Measurements from ENCODE around the gene ANTXRL. TPM values are rescaled to one million over a fixed set of nuclear protein-coding genes. Genes with fewer than 3 reads are reported as not detected.
A peak's percentile ranks its signal among the peaks of the same experiment; 100 is the strongest.
"Not testable (repeated sequence)": the region's sequence is repeated elsewhere in the genome, so short reads cannot be mapped to it uniquely, and the experiment has no call there.

The ANTXRL gene
- total and polyA plus RNA-seq, 10 donors, result 0.03 to 1.1 (median 0.42) TPM; not detected in 3

- Histone ChIP-seq H3K27ac (no peak overlapping the region), H3K27me3 (replicated peaks in 1 of 7) (no peaks in the 10 kb centered on the region), H3K36me3 (no peaks in the 10 kb centered on the region), H3K4me1 (peaks cover 0 to 42% (median 10%) of the 10 kb centered on the region in 6 donors), H3K4me3 (no peak overlapping the region), H3K9me3 (no peaks in the 10 kb centered on the region)
- intact Hi-C loops (cut with DNase I; ENCODE audit: low total_unique reads), result no loop called here
- TF ChIP-seq POLR2AphosphoS5 (IDR thresholded peaks at IDR 0.05) (no peak), POLR2A (IDR thresholded peaks at IDR 0.05) (no peak)
- TF ChIP-seq, protein P1, sequence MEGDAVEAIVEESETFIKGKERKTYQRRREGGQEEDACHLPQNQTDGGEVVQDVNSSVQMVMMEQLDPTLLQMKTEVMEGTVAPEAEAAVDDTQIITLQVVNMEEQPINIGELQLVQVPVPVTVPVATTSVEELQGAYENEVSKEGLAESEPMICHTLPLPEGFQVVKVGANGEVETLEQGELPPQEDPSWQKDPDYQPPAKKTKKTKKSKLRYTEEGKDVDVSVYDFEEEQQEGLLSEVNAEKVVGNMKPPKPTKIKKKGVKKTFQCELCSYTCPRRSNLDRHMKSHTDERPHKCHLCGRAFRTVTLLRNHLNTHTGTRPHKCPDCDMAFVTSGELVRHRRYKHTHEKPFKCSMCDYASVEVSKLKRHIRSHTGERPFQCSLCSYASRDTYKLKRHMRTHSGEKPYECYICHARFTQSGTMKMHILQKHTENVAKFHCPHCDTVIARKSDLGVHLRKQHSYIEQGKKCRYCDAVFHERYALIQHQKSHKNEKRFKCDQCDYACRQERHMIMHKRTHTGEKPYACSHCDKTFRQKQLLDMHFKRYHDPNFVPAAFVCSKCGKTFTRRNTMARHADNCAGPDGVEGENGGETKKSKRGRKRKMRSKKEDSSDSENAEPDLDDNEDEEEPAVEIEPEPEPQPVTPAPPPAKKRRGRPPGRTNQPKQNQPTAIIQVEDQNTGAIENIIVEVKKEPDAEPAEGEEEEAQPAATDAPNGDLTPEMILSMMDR (IDR thresholded peaks at IDR 0.05 in 8 of 11, conservative IDR thresholded peaks at IDR 0.05 in 3 of 11), result no peak
- WGBS, 5 donors, result 83 to 90% (median 88%) methylated on average over 11 of the region's 11 CpGs
- peak; percentile 75 for DNase-seq
Measured at GRCh38 chr10:46293832-46294640, 7.2 kb downstream of the ANTXRL start.

DNA sequence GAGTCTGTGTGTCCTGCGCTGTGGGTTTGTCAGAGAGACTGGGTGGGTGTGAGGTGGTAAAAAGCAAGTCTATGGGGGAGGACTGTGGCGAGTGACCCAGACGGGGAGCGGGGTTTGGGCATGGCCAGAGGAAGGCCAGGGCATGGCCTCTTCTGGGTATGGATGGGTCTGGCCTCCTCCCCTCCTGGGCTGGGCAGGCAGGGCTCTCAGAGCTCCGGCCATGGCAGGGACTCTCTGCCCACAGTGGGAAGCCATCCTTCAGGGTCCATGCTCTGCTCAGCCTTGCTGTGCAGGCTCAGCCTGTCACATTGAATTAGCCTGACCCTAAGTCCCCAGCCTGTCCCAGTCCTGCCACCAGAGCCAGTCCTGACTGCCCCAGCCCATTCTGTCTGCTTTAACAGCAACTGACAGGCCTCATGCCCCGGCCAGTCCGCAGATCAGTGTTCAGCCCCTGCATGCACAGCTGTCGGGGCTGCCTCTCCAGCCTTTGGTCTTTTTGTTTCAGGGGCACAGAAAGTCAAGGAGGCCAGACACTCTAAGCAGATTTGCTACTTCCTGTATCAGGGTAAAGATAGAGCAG lies 7.9 kb downstream of the ANTXRL start:
- Histone ChIP-seq H3K9me3 (no peaks in the 10 kb centered on the region), H3K27ac (no peak overlapping the region), H3K27me3 (replicated peaks in 1 of 7) (no peaks in the 10 kb centered on the region), H3K4me3 (no peak overlapping the region), H3K36me3 (no peaks in the 10 kb centered on the region), H3K4me1 (peaks cover 0 to 49% (median 17%) of the 10 kb centered on the region in 6 donors)
- WGBS, 5 donors, result 88 to 95% (median 91%) methylated on average over 8 of the region's 8 CpGs
- TF ChIP-seq, protein P1 (IDR thresholded peaks at IDR 0.05 in 8 of 11, conservative IDR thresholded peaks at IDR 0.05 in 3 of 11), result no peak
- TF ChIP-seq POLR2A (IDR thresholded peaks at IDR 0.05) (no peak), POLR2AphosphoS5 (IDR thresholded peaks at IDR 0.05) (no peak)
- peak; percentile 65 for DNase-seq
- intact Hi-C loops (cut with DNase I; ENCODE audit: low total_unique reads), result no loop called here

DNA sequence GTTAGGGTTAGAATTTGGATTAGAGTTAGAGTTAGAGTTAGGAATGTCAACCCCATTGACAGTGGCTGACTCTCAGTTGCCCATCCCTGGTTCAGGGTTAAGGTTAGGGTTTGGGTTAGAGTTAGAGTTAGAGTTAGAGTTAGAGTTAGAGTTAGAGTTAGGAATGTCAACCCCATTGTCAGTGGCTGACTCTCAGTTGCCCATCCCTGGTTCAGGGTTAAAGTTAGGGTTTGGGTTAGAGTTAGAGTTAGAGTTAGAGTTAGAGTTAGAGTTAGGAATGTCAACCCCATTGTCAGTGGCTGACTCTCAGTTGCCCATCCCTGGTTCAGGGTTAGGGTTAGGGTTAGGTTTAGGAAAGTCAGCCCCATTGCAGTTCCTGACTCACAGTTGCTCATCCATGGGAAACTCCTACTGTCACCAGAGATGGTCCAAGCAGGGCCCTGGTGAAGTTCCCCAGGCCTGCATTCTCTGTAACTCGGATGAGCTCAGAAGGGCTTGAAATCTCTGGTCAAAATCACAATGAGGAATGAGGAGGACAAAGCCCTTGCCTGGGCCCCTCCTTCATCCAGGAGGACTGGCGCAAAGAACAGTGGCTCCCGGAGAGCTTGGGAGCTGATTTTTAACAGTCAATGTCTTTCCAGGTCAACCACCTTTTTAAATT lies 8.7 kb downstream of the ANTXRL start:
- DNase-seq, result peak; percentile 13
- H3K27ac ChIP-seq; intact Hi-C loops (cut with DNase I; ENCODE audit: low total_unique reads): not testable (repeated sequence)

GRCh38 chr10:46296086-46296485 lies 9.3 kb downstream of the ANTXRL start:
- intact Hi-C loops (cut with DNase I; ENCODE audit: low total_unique reads); H3K27me3 ChIP-seq (replicated peaks in 1 of 7); H3K4me3 ChIP-seq; H3K9me3 ChIP-seq; H3K27ac ChIP-seq; H3K36me3 ChIP-seq: not testable (repeated sequence)
- H3K4me1 ChIP-seq, result peaks cover 0 to 57% (median 23%) of the 10 kb centered on the region in 6 donors
- DNase-seq, result peak; percentile 25
- 66 to 93% (median 84%) methylated on average over 3 to 4 of the region's 4 CpGs for WGBS, 5 donors

More for the DNA sequence above, 8.7 kb downstream of the ANTXRL start:
- WGBS, 5 donors, result 62 to 89% (median 79%) methylated on average over 3 of the region's 3 CpGs
- H3K27me3 ChIP-seq (replicated peaks in 1 of 7); H3K9me3 ChIP-seq; H3K36me3 ChIP-seq; H3K4me3 ChIP-seq: not testable (repeated sequence)
- peaks cover 0 to 57% (median 22%) of the 10 kb centered on the region in 6 donors for H3K4me1 ChIP-seq

DNA sequence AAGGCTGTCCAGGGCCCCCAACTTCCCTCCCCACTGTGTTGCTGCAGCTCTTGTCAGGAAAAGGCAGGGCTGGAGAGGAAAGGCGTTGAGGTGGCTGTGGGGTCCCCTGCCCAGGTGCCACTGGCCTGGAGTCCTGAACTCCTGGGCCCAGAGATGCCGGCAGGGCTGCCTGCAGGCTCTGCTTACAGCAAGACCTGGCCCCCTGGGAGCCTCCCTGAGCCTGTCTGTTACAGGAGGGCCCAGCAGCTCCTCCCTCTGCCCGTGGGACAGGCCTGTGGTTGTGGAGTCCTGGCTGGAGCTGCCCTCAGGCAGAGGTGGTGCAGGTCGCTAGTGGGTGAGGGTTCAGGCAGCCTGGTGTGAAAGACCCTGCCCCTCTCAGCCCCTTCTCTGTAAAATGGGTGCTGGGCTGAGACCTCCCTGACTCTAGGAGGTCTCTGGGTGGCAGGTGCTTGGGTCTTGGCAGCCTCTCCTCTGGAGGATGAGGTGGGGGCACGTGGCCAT lies 9.9 kb downstream of the ANTXRL start:
- TF ChIP-seq POLR2A (IDR thresholded peaks at IDR 0.05) (no peak), POLR2AphosphoS5 (IDR thresholded peaks at IDR 0.05) (no peak)
- TF ChIP-seq, protein P1 (IDR thresholded peaks at IDR 0.05 in 8 of 11, conservative IDR thresholded peaks at IDR 0.05 in 3 of 11), result no peak
- H3K27ac ChIP-seq, result no peak overlapping the region
- no peak overlapping the region for H3K4me3 ChIP-seq
- no peaks in the 10 kb centered on the region for H3K9me3 ChIP-seq
- peak; percentile 78 for DNase-seq
- H3K4me1 ChIP-seq, result peaks cover 0 to 55% (median 23%) of the 10 kb centered on the region in 6 donors
- intact Hi-C loops (cut with DNase I; ENCODE audit: low total_unique reads), result no loop called here
- no peaks in the 10 kb centered on the region for H3K27me3 ChIP-seq (replicated peaks in 1 of 7)
- 54 to 86% (median 55%) methylated on average over 2 to 5 of the region's 5 CpGs for WGBS, 5 donors
- H3K36me3 ChIP-seq, result no peaks in the 10 kb centered on the region

Measured in spleen (tissue), 11 donors.